Glomerular endothelial cell (primary cell): ENCODE data around the gene C12orf43. TPM values are rescaled to one million over a fixed set of nuclear protein-coding genes. Genes with fewer than 3 reads are reported as not detected.

Source experiments
- DNase-seq: peaks from one replicate; pipeline ENCODE4 v3.0.0-alpha.2; 2011; ENCODE audit warnings: low read depth, low spot score; ENCODE audit errors: extremely low read depth
- total RNA-seq: library from RNA; depleted of rRNA; stranded (reverse); fragments of >200 nt; gene quantifications from 2 replicates; pipeline ENCODE4 v1.2.3, GENCODE V29; 2015

The C12orf43 gene
- total RNA-seq, 1 donor from 2014 or later, result 18.0 TPM

GRCh38 chr12:120979862-120980696 is 36.2 kb downstream of the C12orf43 start:
- no peak for DNase-seq

- DNase-seq, result no peak
These were observed 36.9 kb downstream of the C12orf43 start for GRCh38 chr12:120979220-120979861.

- DNase-seq, result no peak
These were observed 37.7 kb downstream of the C12orf43 start, which contains the start of gene HNF1A for GRCh38 chr12:120978296-120979219. TSS of gene HNF1A (plus strand) at chr12:120978543. CDS start at chr12:120978769, 226 bp downstream.

GRCh38 chr12:120977531-120978295 is 38.6 kb downstream of the C12orf43 start:
- DNase-seq, result no peak

GRCh38 chr12:120972870-120973543 is 43.3 kb downstream of the C12orf43 start:
- no peak for DNase-seq

- DNase-seq, result peak; percentile 39
These were observed 44.7 kb downstream of the C12orf43 start for GRCh38 chr12:120971299-120972180.

- DNase-seq, result no peak
These were observed 46.0 kb downstream of the C12orf43 start for GRCh38 chr12:120970310-120970709.

GRCh38 chr12:120965534-120966091 is 50.7 kb downstream of the C12orf43 start:
- no peak for DNase-seq

DNA sequence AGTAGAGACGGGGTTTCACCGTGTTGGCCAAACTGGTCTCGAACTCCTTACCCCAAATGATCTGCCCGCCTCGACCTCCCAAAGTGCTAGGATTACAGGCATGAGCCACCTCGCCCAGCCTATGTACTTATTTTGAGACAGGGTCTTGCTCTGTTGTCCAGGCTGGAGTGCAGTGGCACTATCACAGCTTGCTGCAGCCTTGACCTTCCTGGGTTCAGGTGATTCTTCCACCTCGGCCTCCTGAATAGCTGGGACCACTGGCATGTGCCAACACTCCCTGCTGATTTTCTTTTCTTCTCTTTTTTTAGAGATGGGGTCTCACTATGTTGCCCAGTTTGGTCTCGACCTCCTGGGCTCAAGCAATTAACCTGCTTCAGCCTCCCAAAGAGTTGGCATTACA is 52.0 kb downstream of the C12orf43 start:
- no peak for DNase-seq

DNA sequence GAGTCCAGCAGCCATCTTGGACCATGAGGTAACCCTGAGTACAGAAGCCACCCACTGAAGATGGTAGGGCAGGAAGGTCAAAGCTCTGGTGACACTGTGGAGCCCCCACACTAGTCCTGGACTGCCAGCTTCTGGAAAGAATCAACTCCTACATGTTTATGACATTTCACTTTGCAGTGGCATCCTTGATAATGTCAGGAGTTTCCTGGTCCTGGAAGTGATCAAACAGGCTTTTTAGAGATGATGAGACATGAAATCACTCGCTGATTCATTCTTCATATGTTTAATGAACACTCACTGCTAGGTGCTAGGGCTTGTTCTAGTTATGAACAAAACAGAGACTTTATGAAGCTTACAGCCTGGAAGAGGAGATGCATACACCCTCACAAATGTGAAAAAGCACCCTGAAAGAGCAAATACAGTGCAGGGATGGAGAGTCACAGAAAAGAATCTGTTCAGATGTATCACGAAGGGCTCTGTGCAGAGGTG is 53.7 kb downstream of the C12orf43 start:
- no peak for DNase-seq

GRCh38 chr12:120961604-120962531 is 54.4 kb downstream of the C12orf43 start:
- no peak for DNase-seq

DNA sequence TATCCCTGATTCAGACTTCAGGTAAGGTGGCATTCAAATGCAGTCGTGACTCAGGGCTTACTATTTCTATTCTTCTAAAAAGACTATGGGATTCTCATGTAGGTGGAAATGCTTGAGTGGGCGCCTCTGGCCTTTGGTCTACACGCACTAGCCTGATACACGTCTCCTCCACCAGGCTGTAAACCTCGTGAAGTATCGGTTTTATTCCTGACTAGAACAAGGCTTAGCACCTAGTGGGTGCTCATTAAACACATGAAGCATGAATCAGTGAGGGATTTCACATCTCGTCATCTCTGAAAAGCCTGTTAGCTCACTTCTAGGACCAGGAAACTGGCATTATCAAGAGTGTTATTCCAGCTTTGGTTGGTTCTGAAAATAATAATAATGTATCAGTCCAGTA is 55.6 kb downstream of the C12orf43 start:
- DNase-seq, result no peak

- DNase-seq, result no peak
These were observed 57.0 kb downstream of the C12orf43 start for GRCh38 chr12:120959111-120959878.

DNA sequence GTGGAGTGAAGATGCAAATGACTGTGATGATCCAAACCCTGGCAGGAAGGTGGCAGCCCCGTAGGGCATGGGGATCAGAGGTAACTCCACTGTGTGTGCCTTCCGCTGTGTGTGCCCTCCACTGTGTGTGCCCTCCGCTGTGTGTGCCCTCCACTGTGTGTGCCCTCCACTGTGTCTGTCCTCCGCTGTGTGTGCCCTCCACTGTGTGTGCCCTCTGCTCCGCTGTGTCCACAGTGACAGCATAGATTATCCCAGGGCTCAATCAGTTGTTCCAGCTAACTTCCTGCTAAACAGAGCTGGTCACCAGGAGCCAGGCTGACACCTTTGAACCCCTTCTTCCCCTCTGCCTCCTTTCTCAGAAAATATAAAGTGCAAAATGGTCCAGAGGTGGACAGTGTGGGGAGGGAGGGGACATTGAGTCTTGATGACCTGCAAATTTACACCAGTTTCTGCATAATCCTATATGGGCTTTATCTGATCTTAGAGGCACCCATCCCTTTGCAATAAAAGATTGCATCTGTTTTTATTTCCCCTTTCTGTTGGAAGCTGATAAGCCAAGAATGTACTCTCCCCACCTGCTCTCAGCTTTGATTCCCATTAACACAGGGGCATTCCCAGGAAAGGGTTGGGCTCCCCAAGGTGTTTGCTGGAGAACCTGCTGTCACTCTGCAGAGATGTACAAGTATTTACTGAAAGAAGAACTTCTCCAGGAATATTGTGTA is 59.5 kb downstream of the C12orf43 start:
- no peak for DNase-seq

DNA sequence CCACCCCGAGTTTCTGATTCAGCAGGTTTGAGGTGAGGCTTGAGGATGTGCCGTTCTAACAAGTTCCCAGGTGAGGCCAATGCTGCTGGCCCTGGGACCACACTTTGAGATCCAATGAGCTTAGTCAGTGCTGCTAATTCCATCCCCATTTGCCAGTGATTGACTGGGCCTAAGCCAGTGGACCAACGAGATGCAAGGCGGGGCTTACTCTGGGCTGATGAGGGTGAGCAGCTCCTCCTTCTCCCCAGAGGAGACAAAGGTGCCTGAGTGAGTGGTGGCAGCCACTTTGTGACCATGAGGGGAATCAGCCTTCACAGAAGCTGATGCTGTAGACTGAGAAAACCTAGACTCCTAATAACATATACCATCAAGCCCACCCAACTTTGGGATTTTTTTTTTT is 61.1 kb downstream of the C12orf43 start:
- no peak for DNase-seq

DNA sequence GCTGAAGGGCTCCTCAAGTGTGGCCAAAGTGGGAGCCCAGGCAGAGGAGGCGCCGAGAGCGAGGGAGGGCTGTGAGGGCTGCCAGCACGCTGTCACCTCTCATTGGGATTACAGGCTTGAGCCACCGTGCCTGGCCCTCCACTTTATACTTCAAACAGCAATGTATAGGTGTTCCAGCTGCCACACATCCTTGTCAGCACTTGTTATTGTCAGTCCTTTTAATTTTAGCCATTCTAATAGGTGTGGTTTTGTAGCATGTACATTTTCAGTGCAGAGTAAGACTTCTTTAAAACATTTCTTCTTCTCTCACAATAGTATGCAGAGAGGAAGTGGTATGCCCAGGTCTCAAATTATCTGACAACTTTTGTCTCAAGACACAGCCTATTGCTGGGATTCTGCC is 65.5 kb downstream of the C12orf43 start:
- no peak for DNase-seq
